Endothelial cell of umbilical vein (primary cell): ENCODE measurements around the gene GIPC1. TPM values are rescaled to one million over a fixed set of nuclear protein-coding genes. Genes with fewer than 3 reads are reported as not detected.

Experiments
- BruUV-seq: library from RNA; stranded (reverse); fragments of 400-500 nt; replicated peaks from 2 replicates; lab custom pipeline; 2021; lab: Mats Ljungman, UMichigan
- CTCF ChIA-PET: fragments of 300-600, 350-600 bp; sonication (Branson Sonifier 250); formaldehyde crosslinking; loops from one replicate; lab custom pipeline; 2021; ENCODE audit warnings: antibody characterized with exemption, inconsistent platforms; lab: Charles Lee
- POLR2A ChIA-PET: fragments of 300-600, 350-600 bp; sonication (Branson Sonifier 250); formaldehyde crosslinking; loops from one replicate; lab custom pipeline; 2021; ENCODE audit warnings: antibody characterized with exemption, inconsistent platforms; lab: Charles Lee
- DNase-seq: peaks from one replicate; pipeline ENCODE4 v3.0.0-alpha.2; 2011; ENCODE audit warnings: low read depth, low spot score
- FAIRE-seq: peaks from 2 replicates; lab custom pipeline; 2011; peaks lifted over from hg19 to GRCh38; lab: Jason Lieb, UNC
- H2AFZ ChIP-seq: 2 replicates; pipeline ENCODE4 v1.6.0; 2012; ENCODE audit warnings: low read depth, low read length, control low read depth, inconsistent platforms
- H3K27ac ChIP-seq: 2 replicates; pipeline ENCODE4 v1.5.1; 2011; ENCODE audit warnings: low read depth, mild to moderate bottlenecking, control low read depth, low read length, moderate library complexity; ENCODE audit not compliant: insufficient read depth
- H3K27me3 ChIP-seq, 2 experiments: 2 replicates each; pipeline versions ENCODE4 v1.6.0 to v1.6.1; 2011; ENCODE audit warnings: low read length in 2 of 2, mixed read lengths in 1 of 2; ENCODE audit not compliant: control insufficient read depth in 2 of 2, insufficient read depth in 2 of 2
- H3K36me3 ChIP-seq, 2 experiments: 2 replicates in 1 of 2; 3 replicates in 1 of 2; pipeline ENCODE4 v1.5.1; 2011; ENCODE audit warnings: low read length in 2 of 2, mild to moderate bottlenecking in 1 of 2, moderate library complexity in 1 of 2; ENCODE audit not compliant: control insufficient read depth in 2 of 2, insufficient read depth in 2 of 2; ENCODE audit errors: extremely low read depth in 1 of 2
- H3K4me1 ChIP-seq: 3 replicates; pipeline ENCODE4 v1.5.1; 2011; ENCODE audit warnings: mild to moderate bottlenecking, low read length; ENCODE audit not compliant: control insufficient read depth, insufficient read depth; ENCODE audit errors: extremely low read depth
- H3K4me2 ChIP-seq: 2 replicates; pipeline ENCODE4 v1.6.1; 2011; ENCODE audit warnings: low read length, control low read depth, mixed read lengths; ENCODE audit not compliant: insufficient read depth
- H3K4me3 ChIP-seq, 3 experiments: fragments of 200-600 bp in 1 of 3; sonication (generic), shearing (Covaris generic) in 1 of 3; replicated peaks in 1 of 3; 2 replicates each; pipeline ENCODE4 v1.5.1; 2011 to 2016; ENCODE audit warnings: control low read depth in 3 of 3, low read length in 3 of 3, mild to moderate bottlenecking in 2 of 3, inconsistent platforms in 1 of 3, low read depth in 1 of 3, moderate library complexity in 1 of 3; ENCODE audit not compliant: insufficient read depth in 1 of 3
- H3K79me2 ChIP-seq: 2 replicates; pipeline ENCODE4 v1.6.0; 2012; ENCODE audit warnings: low read length, inconsistent platforms; ENCODE audit not compliant: control insufficient read depth, insufficient read depth
- H3K9ac ChIP-seq: replicated peaks from 2 replicates; pipeline ENCODE3; 2011; ENCODE audit warnings: low read length, control low read depth; ENCODE audit not compliant: insufficient read depth; ENCODE audit errors: extremely low read depth
- H3K9me1 ChIP-seq: replicated peaks from 3 replicates; pipeline ENCODE4 v1.6.0; 2011; ENCODE audit warnings: mild to moderate bottlenecking, low read length; ENCODE audit not compliant: control insufficient read depth, insufficient read depth; ENCODE audit errors: extremely low read depth
- H3K9me3 ChIP-seq: replicated peaks from 2 replicates; pipeline ENCODE4 v1.5.1; 2012; ENCODE audit warnings: low read length, inconsistent platforms; ENCODE audit not compliant: control insufficient read depth, insufficient read depth
- H4K20me1 ChIP-seq: replicated peaks from 2 replicates; pipeline ENCODE3; 2011; ENCODE audit warnings: mild to moderate bottlenecking, low read length; ENCODE audit not compliant: control insufficient read depth, insufficient read depth; ENCODE audit errors: extremely low read depth
- CTCF ChIP-seq, 2 donors: IDR thresholded peaks; 1 replicate in 1 of 2; 2 replicates in 1 of 2; pipeline ENCODE4 v1.5.1; 2011; ENCODE audit warnings: low read length in 2 of 2, mild to moderate bottlenecking in 2 of 2, moderate library complexity in 2 of 2, control low read depth in 1 of 2, inconsistent platforms in 1 of 2, low read depth in 1 of 2; ENCODE audit not compliant: insufficient read depth in 1 of 2; ENCODE audit errors: extremely low read depth in 1 of 2
- EZH2 ChIP-seq: IDR thresholded peaks from 2 replicates; pipeline ENCODE4 v1.6.1; 2012; ENCODE audit warnings: borderline replicate concordance, low read depth, mild to moderate bottlenecking, moderate library complexity, low read length, inconsistent platforms; ENCODE audit not compliant: severe bottlenecking
- FOS ChIP-seq: IDR thresholded peaks from 2 replicates; pipeline ENCODE4 v1.6.1; 2011; ENCODE audit warnings: mild to moderate bottlenecking, low read length, moderate library complexity, borderline replicate concordance; ENCODE audit not compliant: insufficient read depth
- GATA2 ChIP-seq: IDR thresholded peaks from 2 replicates; pipeline ENCODE4 v1.7.0; 2011; ENCODE audit warnings: low read depth, mild to moderate bottlenecking, moderate library complexity, mixed read lengths, low read length; ENCODE audit not compliant: insufficient read length, insufficient read depth
- JUN ChIP-seq: IDR thresholded peaks from 2 replicates; pipeline ENCODE4 v1.6.1; 2011; ENCODE audit warnings: borderline replicate concordance, low read depth; ENCODE audit not compliant: insufficient read length, insufficient read depth
- MAX ChIP-seq: IDR thresholded peaks from 2 replicates; pipeline ENCODE4 v1.6.1; 2011; ENCODE audit not compliant: insufficient read depth, insufficient read length
- MYC ChIP-seq: IDR thresholded peaks from one replicate; pipeline ENCODE4 v1.6.1; 2011; ENCODE audit warnings: mild to moderate bottlenecking, low read depth, low read length
- POLR2A ChIP-seq: IDR thresholded peaks from 2 replicates; pipeline ENCODE4 v1.6.1; 2012; ENCODE audit warnings: low read depth, mild to moderate bottlenecking, control low read depth, low read length
- POLR2AphosphoS5 ChIP-seq: IDR thresholded peaks from 2 replicates; pipeline ENCODE4 v1.6.1; 2012; ENCODE audit warnings: low read depth, mild to moderate bottlenecking, control low read depth, low read length, moderate library complexity; ENCODE audit not compliant: insufficient read depth
- dilution Hi-C: fragments of 300-500 bp; cut with MboI; formaldehyde crosslinking; loops from one replicate; pipeline ENCODE4 v1.15.0; 2019; ENCODE audit warnings: low sequenced_read_pairs; ENCODE audit not compliant: extremely low pct_ligation_motif_present
- intact Hi-C: fragments of 100-400 bp; cut with micrococcal nuclease; formaldehyde crosslinking; loops from one replicate; pipeline ENCODE4 v1.10.0; 2022
- polyA plus RNA-seq, 4 experiments: library from polyadenylated mRNA; depleted of rRNA in 3 of 4; stranded (reverse) in 3 of 4; unstranded in 1 of 4; fragments of >200 nt; gene quantifications; 2 replicates each; pipeline versions ENCODE4 v1.2.1 to v1.2.3, GENCODE V29; 2011 to 2012; ENCODE audit warnings: missing spikeins in 1 of 4
- total RNA-seq: library from RNA; stranded (reverse); gene quantifications from 2 replicates; pipeline ENCODE4 v1.2.3, GENCODE V29; 2021

The GIPC1 gene
- total and polyA plus RNA-seq, 2 donors (not counting 3 experiments of a cell fraction or from before 2014, with no cell fraction given): 108 to 141 TPM

DNA sequence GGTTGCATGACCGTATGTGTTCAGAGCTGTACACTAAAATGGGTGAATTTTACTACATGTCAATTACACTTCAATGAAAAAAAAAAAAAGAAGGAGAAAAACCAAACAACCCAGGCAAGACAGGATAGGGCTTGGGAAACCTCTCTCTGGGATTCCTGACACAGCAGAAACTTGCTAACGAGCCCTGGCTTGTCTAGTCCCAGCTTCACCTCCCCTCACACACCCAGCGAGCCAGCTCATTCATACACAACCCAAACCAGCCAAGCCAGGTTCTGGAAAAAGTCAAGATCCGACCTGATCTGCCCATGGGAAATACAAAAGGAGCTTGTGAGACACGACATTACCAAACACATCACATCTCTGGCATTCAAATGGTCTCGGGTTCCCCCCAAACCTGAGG is 29.8 kb upstream of the GIPC1 start:
- POLR2A ChIA-PET: interaction anchor here (0.7 to 1.2 kb wide), 2 partner anchors 8 to 54 kb away, joined by 3 to 5 read pairs; no protein-coding TSS in a partner anchor
- Histone ChIP-seq H3K4me3 (no peak overlapping the region), H3K27me3 (no peaks in the 10 kb centered on the region), H3K4me1 (peaks cover 27% of the 10 kb centered on the region), H3K4me2 (no peak overlapping the region), H4K20me1 (no peaks in the 10 kb centered on the region), H3K79me2 (peaks cover 9% of the 10 kb centered on the region), H2AFZ (no peak overlapping the region), H3K36me3 (no peaks in the 10 kb centered on the region), H3K27ac (no peak overlapping the region), H3K9ac (no peak overlapping the region), H3K9me3 (no peaks in the 10 kb centered on the region), H3K9me1 (no peaks in the 10 kb centered on the region)
- CTCF ChIA-PET: interaction anchor here (1.3 kb wide), 1 partner anchor 29 kb away, joined by 5 read pairs; no protein-coding TSS in a partner anchor
- BruUV-seq: no TSS peak
- dilution Hi-C loops (no loop called here), intact Hi-C loops (loop anchor here (5.0 kb wide), 1 partner anchor 582 kb away; the partner anchor contains the start of gene SYDE1)
- no peak for TF ChIP-seq MYC
- no peak for TF ChIP-seq FOS
- TF ChIP-seq CTCF (IDR thresholded peaks at IDR 0.05; ENCODE audit: extremely low read depth in 1 of 2, insufficient read depth in 1 of 2, low read depth in 1 of 2, low read length in 2 of 2): no peak
- TF ChIP-seq MAX: no peak
- no peak for TF ChIP-seq POLR2A
- no peak for TF ChIP-seq EZH2
- no peak for TF ChIP-seq POLR2AphosphoS5
- TF ChIP-seq JUN: no peak
- TF ChIP-seq GATA2: no peak
- FAIRE-seq (no peak), DNase-seq (no peak)
